Measurements from ENCODE around the gene MMS22L. TPM values are rescaled to one million over a fixed set of nuclear protein-coding genes. Genes with fewer than 3 reads are reported as not detected.
A peak's percentile ranks its signal among the peaks of the same experiment; 100 is the strongest.

The MMS22L gene
- total RNA-seq, 1 experiment from 2014 or later = 19.3 TPM

DNA sequence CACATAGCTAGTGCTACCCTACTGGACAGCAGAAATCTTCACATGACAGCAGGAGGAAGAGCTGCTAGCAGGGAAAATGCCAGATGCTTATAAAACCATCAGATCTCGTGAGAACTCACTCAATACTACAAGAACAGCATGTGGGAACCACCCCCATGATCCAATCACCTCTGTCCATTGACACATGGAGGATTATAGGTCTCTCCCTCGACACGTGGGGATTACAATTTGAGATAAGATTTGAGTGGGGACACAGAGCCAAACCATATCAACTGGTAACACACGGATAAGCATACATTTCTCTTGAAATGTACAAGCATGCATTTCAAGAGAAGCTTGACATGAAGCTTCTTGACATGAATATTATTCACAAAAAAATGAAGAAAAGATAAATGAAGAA is 64.1 kb downstream of the MMS22L start:
- Histone ChIP-seq H3K9ac (ENCODE audit: low read length) (no peak overlapping the region), H4K20me1 (ENCODE audit: low read length) (no peaks in the 10 kb centered on the region), H3K4me2 (ENCODE audit: low read length) (no peak overlapping the region), H3K27me3 (ENCODE audit: low read length) (no peaks in the 10 kb centered on the region), H3K36me3 (ENCODE audit: low read depth, low read length) (no peaks in the 10 kb centered on the region), H2AFZ (ENCODE audit: low read length) (no peak overlapping the region), H3K9me2 (replicated peaks; ENCODE audit: low read length) (no peaks in the 10 kb centered on the region), H3K79me2 (ENCODE audit: low read length) (no peaks in the 10 kb centered on the region), H3K4me1 (ENCODE audit: insufficient read depth, low read length) (no peaks in the 10 kb centered on the region), H3F3A (ENCODE audit: low read length, unreplicated experiment) (no peaks in the 10 kb centered on the region), H3K27ac (ENCODE audit: low read length) (no peak overlapping the region), H3K9me3 (ENCODE audit: low read length) (no peaks in the 10 kb centered on the region), H3K4me3 (ENCODE audit: low read length) (no peak overlapping the region)
- intact Hi-C loops (cut with micrococcal nuclease) = no loop called here
- TF ChIP-seq, protein P1, sequence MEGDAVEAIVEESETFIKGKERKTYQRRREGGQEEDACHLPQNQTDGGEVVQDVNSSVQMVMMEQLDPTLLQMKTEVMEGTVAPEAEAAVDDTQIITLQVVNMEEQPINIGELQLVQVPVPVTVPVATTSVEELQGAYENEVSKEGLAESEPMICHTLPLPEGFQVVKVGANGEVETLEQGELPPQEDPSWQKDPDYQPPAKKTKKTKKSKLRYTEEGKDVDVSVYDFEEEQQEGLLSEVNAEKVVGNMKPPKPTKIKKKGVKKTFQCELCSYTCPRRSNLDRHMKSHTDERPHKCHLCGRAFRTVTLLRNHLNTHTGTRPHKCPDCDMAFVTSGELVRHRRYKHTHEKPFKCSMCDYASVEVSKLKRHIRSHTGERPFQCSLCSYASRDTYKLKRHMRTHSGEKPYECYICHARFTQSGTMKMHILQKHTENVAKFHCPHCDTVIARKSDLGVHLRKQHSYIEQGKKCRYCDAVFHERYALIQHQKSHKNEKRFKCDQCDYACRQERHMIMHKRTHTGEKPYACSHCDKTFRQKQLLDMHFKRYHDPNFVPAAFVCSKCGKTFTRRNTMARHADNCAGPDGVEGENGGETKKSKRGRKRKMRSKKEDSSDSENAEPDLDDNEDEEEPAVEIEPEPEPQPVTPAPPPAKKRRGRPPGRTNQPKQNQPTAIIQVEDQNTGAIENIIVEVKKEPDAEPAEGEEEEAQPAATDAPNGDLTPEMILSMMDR (conservative IDR thresholded peaks at IDR 0.05; ENCODE audit: low read depth, low read length) = no peak
- TF ChIP-seq EZH2phosphoT487 (IDR thresholded peaks at IDR 0.05; ENCODE audit: borderline replicate concordance, low read length) (no peak), EZH2 (IDR thresholded peaks at IDR 0.05; ENCODE audit: low read length, unreplicated experiment) (no peak)
- no TSS peak for BruUV-seq (replicated peaks)
- ChIA-PET POLR2A (ENCODE audit: unreplicated experiment) (no interaction called here), CTCF (no interaction called here)
- DNase-seq (no peak), ATAC-seq (no peak)

DNA sequence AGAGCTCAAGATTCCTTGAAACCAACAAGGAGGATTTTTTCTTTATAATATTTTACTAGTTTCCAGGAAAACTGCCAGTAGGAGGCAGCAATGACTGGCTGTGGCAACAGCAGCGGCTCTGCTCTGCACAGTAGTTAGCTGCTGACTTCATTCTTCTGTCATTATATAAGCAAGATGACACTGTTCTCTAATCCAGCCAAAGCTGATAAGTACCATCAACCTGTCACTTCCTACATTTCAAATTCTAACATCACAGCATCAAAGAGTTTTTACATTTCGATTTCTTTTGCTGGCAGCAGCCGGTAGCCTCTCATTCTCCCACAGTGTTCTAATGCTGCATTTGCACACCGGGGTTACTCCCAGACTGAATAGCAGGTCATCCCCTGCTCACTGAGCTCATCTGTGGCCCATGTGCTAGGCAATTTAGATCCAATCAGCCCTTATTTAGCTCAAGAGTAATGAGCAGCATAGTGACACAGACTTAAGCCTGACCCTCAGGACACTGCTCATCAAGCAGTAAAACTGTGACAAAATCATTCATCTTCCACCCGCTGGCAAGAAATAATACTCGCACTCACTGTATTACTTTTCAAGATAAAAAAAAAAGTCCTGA is 67.8 kb downstream of the MMS22L start:
- H3K9me3 ChIP-seq (ENCODE audit: low read length) = no peaks in the 10 kb centered on the region
- H3K79me2 ChIP-seq (ENCODE audit: low read length) = no peaks in the 10 kb centered on the region
- H3K27ac ChIP-seq (ENCODE audit: low read length) = no peak overlapping the region
- H3K9me2 ChIP-seq (replicated peaks; ENCODE audit: low read length) = no peaks in the 10 kb centered on the region
- intact Hi-C loops (cut with micrococcal nuclease) = loop anchor here (2.0 kb wide), 1 partner anchor 180 kb away; no protein-coding TSS in a partner anchor
- DNase-seq (peak; percentile 55), ATAC-seq (peak; percentile 66)
- TF ChIP-seq, protein P1 (conservative IDR thresholded peaks at IDR 0.05; ENCODE audit: low read depth, low read length) = peak; percentile 54
- TF ChIP-seq EZH2phosphoT487 (IDR thresholded peaks at IDR 0.05; ENCODE audit: borderline replicate concordance, low read length) = no peak
- no peaks in the 10 kb centered on the region for H4K20me1 ChIP-seq (ENCODE audit: low read length)
- H2AFZ ChIP-seq (ENCODE audit: low read length) = no peak overlapping the region
- H3K4me1 ChIP-seq (ENCODE audit: insufficient read depth, low read length) = no peaks in the 10 kb centered on the region
- ChIA-PET POLR2A (ENCODE audit: unreplicated experiment) (no interaction called here), CTCF (interaction anchor here (0.6 to 1.0 kb wide), 7 partner anchors 12 to 417 kb away, joined by 3 to 9 read pairs (median 4); no protein-coding TSS in a partner anchor)
- no peaks in the 10 kb centered on the region for H3K36me3 ChIP-seq (ENCODE audit: low read depth, low read length)
- no peak overlapping the region for H3K9ac ChIP-seq (ENCODE audit: low read length)
- H3K27me3 ChIP-seq (ENCODE audit: low read length) = no peaks in the 10 kb centered on the region
- H3K4me3 ChIP-seq (ENCODE audit: low read length) = no peak overlapping the region
- H3K4me2 ChIP-seq (ENCODE audit: low read length) = no peak overlapping the region
- H3F3A ChIP-seq (ENCODE audit: low read length, unreplicated experiment) = no peaks in the 10 kb centered on the region
- no TSS peak for BruUV-seq (replicated peaks)

DNA sequence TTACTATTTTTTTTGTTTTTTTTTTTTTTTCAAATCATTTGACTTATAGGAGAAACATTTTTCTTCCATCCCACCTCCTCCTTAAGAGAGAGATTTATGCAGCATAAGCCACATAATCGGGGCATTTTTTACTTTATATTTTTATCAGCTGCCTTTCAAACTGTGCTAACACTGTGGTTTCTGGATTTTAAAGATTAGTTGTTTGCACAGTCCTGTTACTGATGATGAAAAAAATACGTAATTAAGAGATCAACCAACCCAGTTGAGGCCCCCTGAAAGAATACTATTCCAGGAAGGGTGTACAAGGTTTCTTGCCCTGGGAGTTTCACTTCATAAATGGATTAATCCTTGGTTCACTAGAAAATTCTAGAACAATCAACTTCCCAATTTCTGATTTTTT is 68.3 kb downstream of the MMS22L start:
- no peak for ATAC-seq
- Histone ChIP-seq H3K4me2 (ENCODE audit: low read length) (no peak overlapping the region), H3K9ac (ENCODE audit: low read length) (no peak overlapping the region), H3K27me3 (ENCODE audit: low read length) (no peaks in the 10 kb centered on the region), H3K4me1 (ENCODE audit: insufficient read depth, low read length) (no peaks in the 10 kb centered on the region), H4K20me1 (ENCODE audit: low read length) (no peaks in the 10 kb centered on the region), H3F3A (ENCODE audit: low read length, unreplicated experiment) (no peaks in the 10 kb centered on the region), H3K79me2 (ENCODE audit: low read length) (no peaks in the 10 kb centered on the region), H2AFZ (ENCODE audit: low read length) (no peak overlapping the region), H3K4me3 (ENCODE audit: low read length) (no peak overlapping the region), H3K9me3 (ENCODE audit: low read length) (no peaks in the 10 kb centered on the region), H3K9me2 (replicated peaks; ENCODE audit: low read length) (no peaks in the 10 kb centered on the region), H3K36me3 (ENCODE audit: low read depth, low read length) (no peaks in the 10 kb centered on the region), H3K27ac (ENCODE audit: low read length) (no peak overlapping the region)
- DNase-seq = no peak
- CTCF ChIA-PET = interaction anchor here (0.6 to 1.0 kb wide), 6 partner anchors 12 to 418 kb away, joined by 3 to 9 read pairs (median 4); no protein-coding TSS in a partner anchor
- intact Hi-C loops (cut with micrococcal nuclease) = loop anchor here (2.0 kb wide), 1 partner anchor 180 kb away; no protein-coding TSS in a partner anchor
- BruUV-seq (replicated peaks) = no TSS peak
- POLR2A ChIA-PET (ENCODE audit: unreplicated experiment) = no interaction called here
- TF ChIP-seq EZH2phosphoT487 (IDR thresholded peaks at IDR 0.05; ENCODE audit: borderline replicate concordance, low read length) = no peak
